HG03521 (cell line): ENCODE results near the gene PHLDB3.

Experiments used
- ATAC-seq: cut with Tn5 transposase; IDR thresholded peaks from one replicate; pipeline ENCODE4 v1.9.1; 2021; ENCODE audit warnings: mild to moderate bottlenecking, moderate library complexity; ENCODE audit not compliant: unreplicated experiment

PHLDB3 gene

GRCh38 chr19:43501661-43502418, 2.7 kb downstream of the PHLDB3 start:
- no peak for ATAC-seq

DNA sequence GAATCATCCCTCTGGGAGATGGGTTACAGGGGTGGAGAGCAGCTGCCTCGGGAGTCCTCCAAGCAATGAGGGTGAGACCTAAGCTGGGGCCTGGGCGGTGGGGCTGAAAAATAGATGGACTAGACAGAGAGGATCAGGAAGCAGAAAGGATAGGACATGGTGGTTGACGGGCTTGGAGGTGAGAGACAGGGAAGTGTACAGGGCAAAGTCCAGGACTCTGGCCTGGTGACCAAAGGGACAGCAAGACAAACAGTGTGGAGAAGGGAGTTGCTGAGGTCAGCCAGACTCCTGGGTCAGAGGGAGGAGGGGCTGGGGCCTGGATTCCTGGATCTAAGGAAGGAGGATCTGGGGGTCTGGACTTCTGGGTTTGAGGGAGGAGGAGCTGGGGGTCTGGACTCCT, 5.5 kb downstream of the PHLDB3 start:
- ATAC-seq = no peak

DNA sequence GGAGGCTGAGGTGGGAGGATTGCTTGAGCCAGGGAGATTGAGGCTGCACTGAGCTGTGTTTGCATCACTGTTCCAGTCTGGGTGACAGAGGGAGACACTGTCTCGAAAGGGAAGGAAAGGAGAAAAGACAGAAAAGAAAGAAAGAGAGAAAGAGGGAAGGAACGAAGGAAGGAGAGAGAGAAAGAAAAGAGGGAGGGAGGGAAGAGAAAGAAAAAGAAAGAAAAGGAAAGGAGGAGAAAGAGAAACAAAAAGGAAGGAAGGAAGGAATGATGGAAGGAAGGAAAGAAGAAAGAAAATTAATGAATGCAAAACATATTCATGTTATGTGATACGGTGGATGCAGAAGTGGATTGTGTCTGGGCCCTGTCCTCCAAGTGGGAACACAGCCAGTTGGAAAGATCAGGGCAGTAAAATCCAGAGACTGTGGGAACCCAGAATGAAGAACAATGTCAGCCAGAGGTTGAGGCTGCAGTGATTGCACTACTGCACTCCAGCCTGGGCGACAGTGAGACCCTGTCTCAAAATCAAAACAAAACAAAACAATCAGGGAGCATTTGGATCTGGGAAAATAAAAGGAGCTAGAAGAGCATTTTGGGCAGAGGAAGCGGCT, 6.2 kb downstream of the PHLDB3 start:
- no peak for ATAC-seq

DNA sequence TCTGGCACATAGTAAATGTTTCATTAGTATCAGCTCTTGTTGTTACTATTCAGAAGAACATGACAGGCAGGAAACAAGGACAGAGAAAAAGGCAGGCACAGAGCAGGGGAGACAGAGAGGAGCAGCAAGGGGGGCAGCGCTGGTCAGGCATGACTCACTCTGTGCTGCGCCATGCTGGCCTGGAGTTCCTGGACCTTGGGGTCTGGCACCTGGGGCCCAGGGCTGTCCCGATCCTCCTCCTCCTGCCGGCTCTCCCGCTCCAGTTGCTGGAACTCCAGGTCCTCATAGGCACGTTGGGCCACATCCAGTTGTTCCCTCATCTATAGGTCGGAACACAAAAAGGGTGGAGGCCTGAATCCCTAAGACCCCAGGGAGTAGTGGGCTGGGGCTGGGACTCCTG, 7.6 kb downstream of the PHLDB3 start:
- no peak for ATAC-seq

DNA sequence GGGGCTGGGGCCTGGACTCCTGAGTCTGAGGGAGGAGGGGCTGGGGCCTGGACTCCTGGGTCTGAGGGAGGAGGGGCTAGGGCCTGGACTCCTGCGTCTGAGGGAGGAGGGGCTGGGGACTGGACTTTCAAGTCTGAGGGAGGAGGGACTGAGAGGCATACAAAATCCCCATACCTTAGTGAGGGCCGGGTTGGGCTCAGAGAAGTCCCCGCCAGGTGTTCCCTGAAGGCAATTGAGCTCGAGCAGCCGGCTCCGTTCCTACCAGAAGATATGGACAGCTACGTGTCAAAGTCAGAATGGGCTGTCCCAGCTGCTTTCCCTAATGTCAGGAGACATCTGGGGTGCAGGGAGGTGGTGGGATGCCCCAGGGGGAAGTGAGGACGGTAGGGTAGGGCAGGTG, 9.5 kb downstream of the PHLDB3 start:
- no peak for ATAC-seq

DNA sequence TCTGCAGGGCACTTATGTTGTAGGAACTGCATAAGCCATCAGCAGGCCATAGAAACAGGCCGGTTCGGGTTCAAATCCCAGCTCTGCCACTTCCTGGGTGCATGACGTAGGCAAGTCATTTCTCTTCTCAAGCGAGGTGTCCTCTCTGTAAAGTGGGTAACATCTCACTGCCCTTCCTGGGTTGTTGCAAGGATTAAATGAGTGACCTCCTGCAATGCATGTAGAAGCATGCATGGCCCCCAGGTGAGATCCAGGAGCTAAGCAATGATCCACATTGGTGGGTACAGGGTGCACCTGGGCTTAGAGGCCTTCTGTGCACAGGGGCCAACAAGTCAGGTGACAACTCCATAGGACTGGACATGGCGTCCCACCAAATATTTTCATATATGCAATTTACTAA, 13.8 kb downstream of the PHLDB3 start:
- ATAC-seq = no peak

DNA sequence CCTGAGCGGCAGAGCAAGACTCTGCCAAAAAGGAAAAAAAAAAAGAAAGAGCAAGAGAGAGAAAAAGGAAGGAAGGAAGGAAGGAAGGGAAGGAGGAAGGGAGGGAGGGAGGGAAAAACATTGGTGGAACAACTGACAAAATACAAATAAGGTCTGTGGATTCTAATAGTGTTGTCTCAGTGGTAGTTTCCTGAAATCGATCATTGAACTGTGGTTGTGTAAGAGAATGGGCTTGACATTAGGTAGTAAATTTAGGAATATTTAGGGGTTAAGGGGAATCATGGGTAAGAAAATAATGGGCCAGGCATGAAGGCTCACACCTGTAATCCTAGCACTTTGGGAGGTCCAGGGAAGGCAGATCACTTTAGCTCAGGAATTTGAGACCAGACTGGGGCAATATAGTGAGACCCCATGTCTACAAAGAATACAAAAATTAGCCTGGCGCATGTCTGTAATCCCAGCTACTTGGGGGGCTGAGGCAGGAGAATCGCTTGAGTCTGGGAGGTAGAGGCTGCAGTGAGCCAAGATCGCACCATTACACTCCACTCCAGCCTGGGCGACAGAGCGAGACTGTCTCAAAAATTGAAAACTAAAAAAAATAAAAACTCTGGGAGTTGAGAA, 14.5 kb downstream of the PHLDB3 start:
- no peak for ATAC-seq

DNA sequence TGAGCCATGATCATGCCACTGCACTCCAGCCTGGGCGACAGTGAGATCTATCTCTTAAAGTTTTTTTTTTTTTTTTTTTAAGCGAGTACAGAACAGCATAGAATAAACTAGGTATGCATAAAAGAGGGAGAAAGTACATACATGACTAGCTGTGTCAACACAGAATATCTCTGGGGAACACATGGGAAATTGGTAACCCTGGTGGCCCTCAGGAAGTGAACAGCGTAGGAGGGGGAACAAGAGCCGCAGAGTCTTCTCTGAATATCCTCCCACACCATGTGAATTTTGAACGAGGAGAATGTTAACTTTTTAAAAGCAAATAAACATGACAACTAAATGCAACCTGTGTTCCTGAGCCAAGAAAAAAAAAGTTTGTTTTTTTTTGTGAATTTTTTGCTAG, 15.2 kb downstream of the PHLDB3 start:
- no peak for ATAC-seq

GRCh38 chr19:43488179-43488578, 16.4 kb downstream of the PHLDB3 start:
- ATAC-seq = no peak

GRCh38 chr19:43486412-43486811, 18.1 kb downstream of the PHLDB3 start:
- no peak for ATAC-seq

DNA sequence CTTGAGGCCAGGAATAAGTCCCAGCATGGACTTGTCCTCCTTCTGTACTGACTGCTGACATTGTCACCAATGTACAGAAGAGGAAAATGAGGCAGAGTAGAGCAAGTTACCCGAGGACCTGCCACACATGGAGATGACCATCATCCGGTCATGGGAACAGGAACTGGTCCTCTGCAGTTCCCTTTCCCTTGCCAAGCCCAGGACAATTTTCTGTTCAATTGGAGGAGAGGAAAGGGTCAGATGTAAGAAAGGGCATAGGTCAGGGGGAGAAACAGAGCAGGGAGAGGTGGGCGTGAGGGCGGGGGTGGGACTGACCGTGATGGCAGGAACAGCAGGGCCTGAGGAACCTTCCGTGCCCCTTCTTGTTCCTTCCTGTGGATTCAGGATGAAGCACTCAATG, 18.6 kb downstream of the PHLDB3 start:
- ATAC-seq = no peak

DNA sequence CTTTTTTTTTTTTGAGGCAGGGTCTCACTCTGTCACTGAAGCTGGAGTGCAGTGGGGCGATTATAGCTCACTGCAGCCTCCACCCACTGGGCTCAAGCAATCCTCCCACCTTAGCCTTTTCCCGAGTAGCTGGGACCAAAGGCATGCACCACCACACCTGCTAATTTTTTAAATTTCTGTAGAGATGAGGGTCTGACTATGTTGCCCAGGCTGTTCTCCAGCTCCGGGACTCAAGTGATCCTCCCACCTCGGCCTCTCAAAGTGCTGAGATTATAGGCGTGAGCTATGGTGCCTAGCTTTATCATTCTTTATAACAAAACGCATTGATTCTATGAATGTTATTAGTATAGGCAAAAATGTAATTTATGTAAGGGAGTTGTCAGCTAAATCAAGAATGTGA, 21.3 kb downstream of the PHLDB3 start:
- ATAC-seq = no peak

DNA sequence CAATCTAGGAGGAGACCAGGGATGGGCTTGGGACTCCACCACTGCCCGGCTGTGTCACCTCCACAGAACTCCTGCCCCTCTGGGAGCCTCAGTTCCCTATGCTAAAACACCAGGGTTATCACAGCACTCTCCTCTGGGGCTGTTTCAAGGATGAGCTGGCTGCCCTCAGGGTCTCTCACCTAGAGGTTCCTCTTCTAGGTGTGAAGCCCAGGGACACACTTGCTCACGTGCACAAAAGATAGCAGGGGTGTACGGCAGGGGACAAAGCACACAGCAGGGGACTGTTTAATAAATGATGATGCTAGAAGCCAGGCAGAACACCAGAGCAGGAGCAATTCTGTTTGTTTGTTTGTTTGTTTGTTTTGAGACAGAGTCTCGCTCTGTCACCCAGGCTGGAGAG, 22.4 kb downstream of the PHLDB3 start:
- ATAC-seq = no peak

GRCh38 chr19:43481701-43482100, 22.8 kb downstream of the PHLDB3 start:
- no peak for ATAC-seq

DNA sequence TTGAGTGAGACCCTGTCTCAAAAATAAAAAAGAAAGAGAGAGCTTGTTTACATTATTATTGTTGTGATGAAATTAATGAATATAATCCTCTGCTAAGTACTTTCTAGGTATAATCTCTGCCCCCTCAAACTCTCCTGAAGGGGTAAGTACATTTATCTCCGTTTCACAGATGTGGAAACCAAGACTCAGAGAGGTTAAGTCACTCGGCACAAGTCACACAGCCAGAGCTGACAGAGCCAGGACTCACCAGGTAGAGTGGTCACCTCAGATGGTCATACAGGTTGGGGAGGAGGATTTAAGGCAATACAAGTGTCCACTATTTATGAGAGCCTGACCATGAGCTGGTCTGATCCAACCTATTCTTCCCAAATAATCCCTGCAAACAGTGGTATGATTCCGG, 24.0 kb downstream of the PHLDB3 start:
- ATAC-seq = no peak

GRCh38 chr19:43479961-43480561, 24.5 kb downstream of the PHLDB3 start:
- ATAC-seq = no peak

GRCh38 chr19:43479226-43479625, 25.3 kb downstream of the PHLDB3 start:
- no peak for ATAC-seq

- no peak for ATAC-seq
Measured at GRCh38 chr19:43478323-43478722, 26.2 kb downstream of the PHLDB3 start.

DNA sequence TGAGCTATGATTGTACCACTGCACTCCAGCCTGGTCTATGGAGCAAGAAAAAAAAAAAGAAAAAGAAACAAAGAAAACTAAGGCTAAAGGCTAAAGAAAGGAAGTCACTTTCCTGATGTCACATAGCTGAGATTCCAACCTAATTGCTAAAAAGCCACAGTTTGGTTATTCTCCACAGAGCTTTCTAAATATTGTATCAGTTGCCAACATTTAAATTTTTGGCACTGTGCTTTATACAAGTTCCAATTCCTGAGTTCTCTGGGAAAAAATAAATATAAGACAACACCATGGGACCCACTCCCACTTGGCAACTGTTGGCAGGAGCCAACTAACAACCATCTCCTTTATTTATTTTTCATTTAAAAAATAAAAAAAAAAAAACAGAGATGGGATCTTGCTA, 27.9 kb downstream of the PHLDB3 start:
- ATAC-seq = no peak

- peak; percentile 61 for ATAC-seq
Measured at GRCh38 chr19:43474986-43475705, 29.4 kb downstream of the PHLDB3 start.

DNA sequence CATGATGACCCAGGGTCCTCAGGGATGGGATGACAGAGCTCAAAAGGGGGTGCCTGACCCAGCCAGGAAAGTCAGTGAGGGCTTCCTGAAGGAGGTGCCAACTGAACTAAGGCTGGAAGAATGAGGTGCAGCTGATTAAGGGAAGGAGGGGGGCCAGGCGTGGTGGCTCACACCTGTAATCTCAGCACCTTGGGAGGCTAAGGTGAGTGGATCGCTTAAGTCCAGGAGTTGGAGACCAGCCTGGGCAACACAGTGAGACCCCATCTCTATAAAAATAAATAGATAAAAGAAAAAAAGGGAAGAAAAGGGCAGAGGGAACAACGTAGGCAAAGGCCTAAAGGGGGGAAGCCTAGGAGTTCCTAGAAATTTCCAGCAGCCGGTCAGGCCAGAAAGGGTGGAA, 30.1 kb downstream of the PHLDB3 start:
- no peak for ATAC-seq
